Measurements from ENCODE around the gene F2RL1.
"Not testable (repeated sequence)": the region's sequence is repeated elsewhere in the genome, so short reads cannot be mapped to it uniquely, and the experiment has no call there.

DNA sequence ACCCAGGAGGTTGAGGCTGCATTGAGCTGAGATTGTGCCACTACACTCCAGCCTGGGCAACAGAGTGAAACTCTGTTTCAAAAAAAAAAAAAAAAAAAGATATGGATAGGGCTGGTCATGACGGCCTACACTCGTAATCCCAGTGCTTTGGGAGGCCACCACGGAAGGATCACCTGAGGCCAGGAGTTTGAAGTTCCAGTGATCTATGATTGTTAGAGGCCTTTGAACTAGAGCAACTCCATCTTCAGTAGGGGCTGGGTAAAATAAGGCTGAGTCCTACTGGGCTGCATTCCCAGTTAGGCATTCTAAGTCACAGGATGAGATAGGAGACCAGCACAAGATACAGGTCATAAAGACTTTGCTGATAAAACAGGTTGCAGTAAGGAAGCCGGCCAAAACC lies 38.2 kb upstream of the F2RL1 start:
- TF ChIP-seq POLR2A (IDR thresholded peaks at IDR 0.05) = not testable (repeated sequence)
- TF ChIP-seq, protein P1, sequence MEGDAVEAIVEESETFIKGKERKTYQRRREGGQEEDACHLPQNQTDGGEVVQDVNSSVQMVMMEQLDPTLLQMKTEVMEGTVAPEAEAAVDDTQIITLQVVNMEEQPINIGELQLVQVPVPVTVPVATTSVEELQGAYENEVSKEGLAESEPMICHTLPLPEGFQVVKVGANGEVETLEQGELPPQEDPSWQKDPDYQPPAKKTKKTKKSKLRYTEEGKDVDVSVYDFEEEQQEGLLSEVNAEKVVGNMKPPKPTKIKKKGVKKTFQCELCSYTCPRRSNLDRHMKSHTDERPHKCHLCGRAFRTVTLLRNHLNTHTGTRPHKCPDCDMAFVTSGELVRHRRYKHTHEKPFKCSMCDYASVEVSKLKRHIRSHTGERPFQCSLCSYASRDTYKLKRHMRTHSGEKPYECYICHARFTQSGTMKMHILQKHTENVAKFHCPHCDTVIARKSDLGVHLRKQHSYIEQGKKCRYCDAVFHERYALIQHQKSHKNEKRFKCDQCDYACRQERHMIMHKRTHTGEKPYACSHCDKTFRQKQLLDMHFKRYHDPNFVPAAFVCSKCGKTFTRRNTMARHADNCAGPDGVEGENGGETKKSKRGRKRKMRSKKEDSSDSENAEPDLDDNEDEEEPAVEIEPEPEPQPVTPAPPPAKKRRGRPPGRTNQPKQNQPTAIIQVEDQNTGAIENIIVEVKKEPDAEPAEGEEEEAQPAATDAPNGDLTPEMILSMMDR (IDR thresholded peaks at IDR 0.05) = not testable (repeated sequence)

Measured in thyroid gland (tissue), 4 donors.